Activated T-cell treated with anti-CD3 and anti-CD28 coated beads, Interleukin-2, amount 50 U/mL, for 48 hours (primary cell): ENCODE results near the gene RPL10A.

Source experiments
- DNase-seq, 2 experiments: peaks; one replicate each; pipeline ENCODE4 v3.0.0-alpha.2; 2020

The RPL10A gene

GRCh38 chr6:35476004-35476403 lies 7.8 kb downstream of the RPL10A start:
- no peak for DNase-seq

- no peak for DNase-seq
Observed at GRCh38 chr6:35477028-35477427, 8.8 kb downstream of the RPL10A start.

- DNase-seq: no peak
Observed at GRCh38 chr6:35477551-35478179, 9.5 kb downstream of the RPL10A start.

DNA sequence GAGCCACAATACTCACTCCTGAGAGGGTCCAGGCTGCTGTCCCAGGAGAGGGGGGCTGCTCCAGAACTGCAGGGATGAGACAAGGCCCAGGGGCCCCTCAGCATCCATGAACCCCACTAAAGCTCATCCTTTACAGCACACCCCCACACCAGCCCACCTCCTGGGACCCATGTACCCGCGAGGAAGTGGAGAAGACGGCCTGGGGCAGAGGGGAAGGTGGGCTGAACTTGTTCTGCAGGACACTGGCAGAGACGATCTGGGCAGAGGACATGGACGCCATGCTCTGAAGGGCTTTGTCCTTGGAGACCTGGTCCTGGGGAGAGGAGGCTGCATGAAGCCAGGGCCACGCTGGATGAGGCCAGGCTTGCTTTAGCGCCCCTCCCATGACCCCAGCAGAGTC lies 10.1 kb downstream of the RPL10A start:
- no peak for DNase-seq

DNA sequence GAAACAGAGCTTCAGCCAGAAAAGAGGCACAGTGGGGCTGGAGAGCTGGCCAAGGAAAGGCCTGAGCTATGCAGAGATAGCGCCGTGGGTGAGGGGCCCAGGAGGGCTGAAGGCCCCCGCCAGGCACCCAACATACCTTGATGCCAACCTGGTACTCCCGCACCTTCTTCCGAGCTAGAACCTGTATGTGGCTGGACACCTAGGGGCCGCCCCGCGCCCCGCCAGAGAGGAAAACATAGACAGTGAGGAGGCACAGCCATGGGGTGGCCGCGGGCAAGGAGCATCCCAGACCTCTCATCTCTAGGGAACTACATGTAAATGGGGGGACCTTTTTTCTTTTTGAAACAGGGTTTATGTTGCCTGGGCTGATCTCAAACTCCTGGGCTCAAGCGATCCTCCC lies 12.0 kb downstream of the RPL10A start:
- no peak for DNase-seq

GRCh38 chr6:35481226-35481625 lies 13.0 kb downstream of the RPL10A start:
- no peak for DNase-seq

GRCh38 chr6:35483062-35483461 lies 14.9 kb downstream of the RPL10A start:
- no peak for DNase-seq

DNA sequence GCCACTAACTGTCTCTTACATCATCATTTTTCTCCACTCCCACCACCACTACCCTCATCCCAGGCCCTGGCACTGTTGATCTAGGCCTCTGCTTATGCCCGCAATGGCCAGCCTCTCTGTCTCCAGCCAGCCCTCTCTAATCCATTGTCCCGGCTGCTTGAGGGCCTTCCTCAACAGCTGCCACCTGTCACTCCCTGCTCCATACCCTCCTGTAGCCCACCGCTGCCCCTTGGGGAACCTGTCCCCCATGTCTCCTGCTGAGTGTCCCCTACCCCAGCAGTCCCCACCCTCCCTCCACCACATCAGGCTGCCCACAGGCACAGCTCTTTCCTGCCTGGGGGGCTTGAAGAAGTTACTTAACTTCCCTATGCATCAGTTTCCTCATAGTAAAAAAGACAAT lies 15.3 kb downstream of the RPL10A start:
- no peak for DNase-seq

GRCh38 chr6:35483893-35484645 lies 15.9 kb downstream of the RPL10A start:
- no peak for DNase-seq

DNA sequence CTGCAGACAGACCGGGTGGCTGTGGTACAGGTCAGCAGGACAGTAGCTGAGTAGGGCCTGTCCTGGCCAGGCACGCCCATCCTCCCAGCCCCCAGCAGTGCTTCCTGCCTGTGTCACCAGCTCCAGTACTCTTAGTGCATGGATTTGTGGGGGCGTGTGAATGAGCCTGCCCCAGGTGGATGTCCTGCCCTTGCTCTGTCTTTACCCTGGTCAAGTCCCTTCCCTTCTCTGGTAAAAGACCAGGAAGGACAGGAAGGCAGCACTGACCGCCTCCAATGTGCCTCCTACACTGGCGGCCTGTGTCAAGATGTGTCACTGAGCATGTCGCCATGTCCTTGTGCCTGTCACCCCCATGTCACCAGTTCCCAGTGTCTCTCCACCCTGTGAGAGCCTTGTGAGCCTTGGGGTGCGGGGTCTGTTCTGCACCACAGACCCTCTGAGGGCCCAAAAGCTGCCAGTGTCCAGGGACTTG lies 16.8 kb downstream of the RPL10A start:
- no peak for DNase-seq

DNA sequence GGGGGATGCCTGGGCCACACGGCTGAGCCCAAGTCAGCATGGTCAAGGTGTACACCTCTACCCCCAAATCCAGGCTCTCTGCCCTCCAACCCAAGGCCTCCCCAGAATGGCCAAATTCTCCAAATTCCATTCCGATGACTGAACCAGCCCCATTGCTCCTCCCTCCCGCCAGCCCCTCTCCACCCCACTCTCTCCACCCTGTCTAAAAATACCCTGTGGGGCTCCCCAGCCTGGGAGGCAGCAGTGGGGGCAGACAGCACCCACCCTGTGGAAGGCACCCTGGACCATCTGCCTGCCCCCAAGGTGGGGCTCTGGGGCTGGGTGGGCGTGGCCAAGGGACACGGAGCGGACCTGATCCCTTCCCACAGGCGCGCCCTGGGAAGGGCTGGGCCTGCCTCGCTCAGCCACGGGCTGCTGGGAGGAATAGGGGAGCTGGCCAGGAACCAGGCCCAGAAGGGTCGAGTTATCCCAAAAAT lies 17.2 kb downstream of the RPL10A start:
- DNase-seq: no peak

- DNase-seq: no peak
Observed at GRCh38 chr6:35486005-35486925, 18.1 kb downstream of the RPL10A start.

DNA sequence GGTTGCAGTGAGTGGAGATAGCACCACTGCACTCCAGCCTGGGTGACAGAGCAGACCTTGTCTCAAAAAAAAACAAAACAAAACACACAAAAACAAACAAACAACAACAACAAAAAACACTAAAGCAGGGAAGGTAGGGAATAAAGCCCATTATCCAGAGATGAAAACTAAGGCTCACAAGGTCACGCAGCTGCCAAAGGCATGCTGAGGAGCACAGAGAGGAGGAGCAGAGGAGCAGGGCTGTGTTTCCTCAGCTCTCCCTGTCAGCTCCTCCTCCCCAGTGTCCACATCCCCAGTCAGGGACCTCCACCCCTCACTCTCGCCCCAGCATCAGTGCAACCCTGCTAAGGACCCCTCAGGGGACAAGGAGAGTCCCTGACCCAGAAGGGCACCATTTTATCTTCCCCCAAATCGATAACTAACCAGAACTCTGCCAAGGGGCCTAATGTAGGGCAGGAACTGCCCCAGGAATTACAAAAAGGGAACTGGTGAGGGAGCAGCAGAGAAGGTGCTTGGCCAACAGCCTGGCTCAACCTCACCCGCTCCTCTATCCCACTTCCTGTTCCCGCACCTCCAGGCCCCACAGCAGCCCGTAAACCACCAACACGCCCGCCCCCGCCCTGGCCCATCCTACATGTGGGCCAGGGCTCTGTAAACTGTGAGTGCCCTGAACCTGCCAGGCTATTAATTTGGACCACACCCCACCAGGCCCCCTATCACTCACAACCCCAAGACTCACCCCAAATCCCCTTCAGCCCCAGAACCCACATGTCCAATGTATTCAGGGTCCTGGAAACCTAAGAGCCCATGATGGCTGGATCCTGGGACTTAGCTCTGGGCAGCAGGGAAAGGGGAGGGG lies 19.7 kb downstream of the RPL10A start:
- no peak for DNase-seq

DNA sequence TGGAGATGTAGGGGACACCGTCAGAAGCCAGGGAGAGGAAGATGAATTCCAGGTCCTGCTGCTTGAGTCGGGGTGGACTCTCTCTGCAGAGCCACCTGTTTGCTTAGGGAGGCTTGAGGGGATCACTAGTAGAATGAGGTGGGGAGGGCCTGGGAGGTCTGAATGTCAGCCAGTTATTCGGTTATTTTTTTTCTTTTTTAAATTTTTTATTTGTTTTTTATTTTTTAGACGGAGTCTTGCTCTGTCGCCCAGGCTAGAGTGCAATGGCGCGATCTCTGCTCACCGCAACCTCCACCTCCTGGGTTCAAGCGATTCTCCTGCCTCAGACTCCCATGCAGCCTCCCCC lies 20.3 kb downstream of the RPL10A start:
- no peak for DNase-seq

GRCh38 chr6:35489066-35489465 lies 20.9 kb downstream of the RPL10A start:
- no peak for DNase-seq

GRCh38 chr6:35489995-35490791 lies 22.0 kb downstream of the RPL10A start:
- no peak for DNase-seq

DNA sequence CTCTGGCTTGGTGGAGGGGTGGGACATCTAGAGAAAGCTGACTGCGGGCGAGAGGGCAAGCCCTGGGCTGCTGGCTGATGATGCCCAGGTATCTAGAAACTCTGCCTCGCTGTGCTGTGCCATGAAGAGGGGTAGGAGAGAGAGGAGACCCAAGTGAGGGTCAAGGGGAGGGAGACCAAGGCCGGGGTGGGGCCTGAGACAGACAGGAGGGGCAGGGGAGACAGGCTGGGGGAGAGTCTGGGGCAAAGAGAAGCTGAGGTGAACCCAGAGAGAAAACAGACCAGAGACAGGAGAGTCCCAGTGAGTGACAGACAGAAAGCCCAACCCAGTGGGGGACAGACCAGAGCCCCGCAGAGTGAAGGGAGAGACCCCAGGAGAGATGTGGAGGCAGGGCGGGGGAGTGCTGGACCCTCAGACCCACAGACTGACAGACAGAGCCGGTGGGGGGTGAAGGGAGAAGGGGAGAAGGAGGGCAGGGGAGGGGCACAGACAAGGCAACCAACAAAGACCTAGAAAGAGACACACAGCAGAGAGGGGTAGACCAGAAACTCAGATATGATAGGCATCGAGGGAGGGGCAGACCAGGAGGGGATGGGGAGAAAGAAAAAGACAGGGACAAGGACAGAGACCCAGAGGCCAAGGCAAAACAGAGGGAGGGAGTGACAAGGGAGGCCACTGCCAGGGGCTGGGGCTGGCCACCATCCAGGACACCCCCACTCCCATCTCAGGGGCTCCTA lies 22.8 kb downstream of the RPL10A start:
- no peak for DNase-seq

DNA sequence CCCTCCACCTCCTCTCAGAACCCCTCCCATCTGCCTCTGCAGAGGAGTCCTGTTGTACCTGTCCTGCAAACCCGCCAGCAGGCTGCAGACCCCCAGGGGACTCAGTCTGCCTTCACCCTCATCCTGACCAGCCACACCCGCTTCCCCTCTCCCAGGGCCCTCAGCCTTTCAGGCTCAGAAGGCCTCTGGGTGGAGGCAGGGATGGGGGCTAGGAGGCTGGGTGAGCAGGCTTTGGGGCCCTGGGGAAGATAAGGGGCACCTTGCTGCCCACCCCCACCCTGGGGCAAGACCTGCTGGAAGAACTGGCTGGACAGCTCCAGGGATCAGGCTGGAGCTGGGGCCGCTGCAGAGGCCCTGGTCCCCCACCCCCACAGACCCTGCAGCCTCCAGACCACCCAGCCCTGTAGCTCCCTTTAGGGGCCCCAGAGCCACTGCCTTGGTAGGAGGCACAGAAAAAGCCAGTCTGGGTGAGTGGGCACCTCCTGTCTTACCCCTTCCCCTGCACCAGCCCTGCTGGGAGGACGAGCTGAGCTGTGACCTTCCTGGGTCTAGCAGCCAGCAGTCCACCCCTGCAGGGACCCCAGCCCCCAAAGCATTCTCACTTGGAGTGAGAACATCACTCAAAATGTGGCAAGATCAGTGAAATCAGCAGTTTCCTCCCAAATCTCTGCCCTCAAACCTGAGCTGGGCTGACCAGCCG lies 23.5 kb downstream of the RPL10A start:
- no peak for DNase-seq

- DNase-seq: no peak
Observed at GRCh38 chr6:35492258-35492973, 24.2 kb downstream of the RPL10A start.

DNA sequence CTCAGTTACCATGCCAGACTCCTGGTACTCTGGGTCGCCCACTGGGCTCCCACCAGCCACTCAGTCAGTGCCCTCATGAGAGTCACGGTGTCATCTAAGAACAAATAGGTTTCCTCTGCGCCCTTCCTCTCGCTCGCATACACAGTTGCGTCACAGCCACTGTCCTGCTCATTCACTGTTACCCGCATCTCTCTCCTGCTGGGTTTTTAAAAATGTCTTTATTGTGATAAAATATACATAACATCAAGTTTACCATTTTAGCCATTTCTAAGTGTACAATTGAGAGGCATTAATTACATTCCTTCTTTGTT lies 24.7 kb downstream of the RPL10A start:
- DNase-seq: no peak
